ENCODE results near the gene PRDM10.

GRCh38 chr11:129968591-129969419, 33.8 kb downstream of the PRDM10 start:
- TF ChIP-seq POLR2A (IDR thresholded peaks at IDR 0.05) (no peak), CTCF (IDR thresholded peaks at IDR 0.05) (no peak)
